Right renal pelvis (tissue), 4 donors: ENCODE results near the gene NFATC1. TPM values are rescaled to one million over a fixed set of nuclear protein-coding genes. Genes with fewer than 3 reads are reported as not detected.

Source experiments
- DNase-seq, 4 donors: peaks; one replicate each; pipeline ENCODE4 v3.0.0-alpha.2; 2013; ENCODE audit warnings: low read depth in 4 of 4, low spot score in 3 of 4, missing footprints in 1 of 4
- polyA plus RNA-seq, 4 donors: library from polyadenylated mRNA; unstranded; fragments of 120-200 nt; gene quantifications; one replicate each; pipeline ENCODE4 v1.2.1, GENCODE V29; 2013; ENCODE audit not compliant: insufficient read length in 4 of 4

Gene NFATC1
- polyA plus RNA-seq, 4 donors = 6.3 to 7.9 (median 6.5) TPM

GRCh38 chr18:79402977-79403722 lies 7.4 kb downstream of the NFATC1 start:
- DNase-seq = no peak

- no peak for DNase-seq
Observed at GRCh38 chr18:79403723-79404566, 8.2 kb downstream of the NFATC1 start.

DNA sequence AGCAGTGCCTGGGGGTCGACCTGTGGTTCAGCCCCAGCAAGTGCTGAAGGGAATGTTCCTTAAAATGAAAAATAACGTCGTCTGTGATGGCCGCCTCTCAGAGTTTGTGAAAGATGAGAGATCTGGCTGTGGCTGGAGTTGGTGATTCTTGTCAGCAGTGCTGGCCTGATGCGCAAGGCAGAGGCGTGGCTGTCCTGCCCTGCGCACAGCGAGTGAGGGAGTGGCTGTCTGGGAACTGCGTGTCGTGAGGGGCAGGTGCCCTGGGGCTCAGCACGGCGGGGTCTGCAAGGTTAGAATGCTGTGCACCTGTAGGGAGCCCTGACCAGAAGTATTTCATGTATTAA lies 8.8 kb downstream of the NFATC1 start:
- no peak for DNase-seq

- DNase-seq = no peak
Observed at GRCh38 chr18:79405019-79405780, 9.5 kb downstream of the NFATC1 start.

GRCh38 chr18:79405781-79406575 lies 10.2 kb downstream of the NFATC1 start:
- no peak for DNase-seq

GRCh38 chr18:79406708-79407107 lies 11.0 kb downstream of the NFATC1 start:
- DNase-seq = no peak

GRCh38 chr18:79409313-79409712 lies 13.6 kb downstream of the NFATC1 start:
- DNase-seq = no peak

- DNase-seq = no peak
Observed at GRCh38 chr18:79410171-79410641, 14.5 kb downstream of the NFATC1 start.

- no peak for DNase-seq
Observed at GRCh38 chr18:79410731-79411613, 15.2 kb downstream of the NFATC1 start.

- DNase-seq = no peak
Observed at GRCh38 chr18:79411614-79412526, 16.1 kb downstream of the NFATC1 start.

DNA sequence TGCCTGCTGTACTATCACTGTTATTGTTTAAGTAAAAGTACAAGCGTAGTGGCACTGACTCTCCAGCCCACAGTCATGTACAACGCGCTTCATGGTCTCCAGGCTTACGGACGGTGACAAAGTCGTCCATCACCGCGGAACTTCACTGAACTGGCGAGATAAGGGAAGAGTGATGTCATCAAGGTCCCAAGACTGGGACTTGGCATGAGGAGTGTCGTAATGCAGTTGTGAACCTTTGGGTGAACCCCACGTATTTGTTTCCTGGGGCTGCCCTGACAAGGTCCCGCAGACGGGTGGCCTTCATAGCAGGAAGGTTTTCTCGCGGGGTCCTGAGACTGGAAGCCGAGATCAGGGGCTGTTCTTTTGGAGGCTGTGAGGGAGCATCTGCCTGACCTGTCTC lies 17.3 kb downstream of the NFATC1 start:
- no peak for DNase-seq

GRCh38 chr18:79413426-79413825 lies 17.7 kb downstream of the NFATC1 start:
- no peak for DNase-seq

GRCh38 chr18:79413901-79414300 lies 18.2 kb downstream of the NFATC1 start:
- DNase-seq = no peak

- no peak for DNase-seq
Observed at GRCh38 chr18:79416022-79416676, 20.4 kb downstream of the NFATC1 start.

DNA sequence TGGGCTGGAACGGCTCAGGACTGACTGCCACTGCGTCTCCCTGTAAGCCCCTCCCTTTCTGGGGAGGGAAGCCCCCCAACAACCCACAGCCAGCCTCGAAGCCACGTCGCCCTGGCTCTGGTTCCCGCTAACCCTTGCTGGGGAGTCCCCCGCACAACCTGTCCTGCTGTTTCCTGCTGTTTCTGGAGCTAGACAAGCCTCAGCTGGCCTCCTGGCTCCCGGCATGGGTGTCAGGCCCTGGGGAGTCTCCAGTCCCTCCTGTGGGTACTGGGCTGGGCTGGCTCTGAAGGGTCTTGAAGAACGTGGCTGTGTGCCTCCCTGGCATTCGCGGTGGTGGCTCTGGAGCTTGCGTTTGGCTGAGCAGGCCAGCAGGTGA lies 20.9 kb downstream of the NFATC1 start:
- no peak for DNase-seq

- DNase-seq = no peak
Observed at GRCh38 chr18:79418236-79418635, 22.5 kb downstream of the NFATC1 start.

DNA sequence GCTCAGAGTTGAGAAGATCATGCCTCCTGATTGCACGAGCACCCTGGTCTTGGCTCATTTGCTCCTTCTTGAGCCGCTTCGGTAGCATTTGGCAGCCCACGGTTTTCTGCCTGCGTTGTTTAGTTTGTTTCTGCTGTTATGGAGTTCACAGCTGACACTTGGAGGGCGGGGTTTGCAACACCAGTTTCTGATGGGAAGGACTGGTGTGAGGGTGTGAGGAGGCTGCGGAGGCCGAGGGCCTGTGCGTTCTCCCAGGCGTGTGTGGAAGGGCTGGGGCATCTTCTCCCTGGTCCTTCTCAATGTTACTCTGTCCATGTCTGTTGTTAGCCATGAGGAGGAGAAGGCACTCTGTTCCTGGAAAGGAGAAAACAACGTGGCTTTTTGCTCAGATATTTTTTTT lies 22.9 kb downstream of the NFATC1 start:
- DNase-seq = no peak
